ENCODE data around the gene PTP4A2. TPM values are rescaled to one million over a fixed set of nuclear protein-coding genes. Genes with fewer than 3 reads are reported as not detected.

Gene PTP4A2
- total RNA-seq, 1 experiment from 2014 or later = 201 TPM

GRCh38 chr1:31861346-31861745, 76.8 kb downstream of the PTP4A2 start:
- Histone ChIP-seq H3K9me2 (ENCODE audit: insufficient read depth) (no peaks in the 10 kb centered on the region), H3K27me3 (ENCODE audit: insufficient read depth, low read depth) (no peaks in the 10 kb centered on the region), H3K27ac (no peak overlapping the region), H3K4me1 (replicated peaks; ENCODE audit: insufficient read depth) (no peaks in the 10 kb centered on the region), H3K4me3 (no peak overlapping the region), H3K4me2 (no peak overlapping the region), H3K36me3 (ENCODE audit: low read depth) (no peaks in the 10 kb centered on the region), H3K9me3 (ENCODE audit: insufficient read depth, low read depth) (no peaks in the 10 kb centered on the region), H4K20me1 (ENCODE audit: insufficient read depth) (no peaks in the 10 kb centered on the region), H3K79me2 (ENCODE audit: low read depth) (no peaks in the 10 kb centered on the region), H2AFZ (no peak overlapping the region), H3F3A (ENCODE audit: insufficient read depth, low read depth) (no peaks in the 10 kb centered on the region)
- CTCF ChIA-PET = no interaction called here
- POLR2A ChIA-PET (ENCODE audit: unreplicated experiment) = no interaction called here
- TF ChIP-seq EZH2 (IDR thresholded peaks at IDR 0.05; ENCODE audit: low read depth) (no peak), CTCF (conservative IDR thresholded peaks at IDR 0.05) (no peak)
- intact Hi-C loops (cut with micrococcal nuclease; ENCODE audit: unreplicated experiment) = no loop called here
- BruUV-seq (replicated peaks) = no TSS peak
- DNase-seq = no peak

GRCh38 chr1:31860581-31860980, 77.6 kb downstream of the PTP4A2 start:
- Histone ChIP-seq H2AFZ (no peak overlapping the region), H3K4me2 (no peak overlapping the region), H3K79me2 (ENCODE audit: low read depth) (no peaks in the 10 kb centered on the region), H4K20me1 (ENCODE audit: insufficient read depth) (no peaks in the 10 kb centered on the region), H3K9me2 (ENCODE audit: insufficient read depth) (no peaks in the 10 kb centered on the region), H3F3A (ENCODE audit: insufficient read depth, low read depth) (0 out of 2 replicates have a peak, but pooled peaks cover 3% of the 10 kb centered on the region), H3K27ac (no peak overlapping the region), H3K27me3 (ENCODE audit: insufficient read depth, low read depth) (no peaks in the 10 kb centered on the region), H3K4me1 (replicated peaks; ENCODE audit: insufficient read depth) (peaks cover 5% of the 10 kb centered on the region), H3K9me3 (ENCODE audit: insufficient read depth, low read depth) (no peaks in the 10 kb centered on the region), H3K4me3 (no peak overlapping the region), H3K36me3 (ENCODE audit: low read depth) (no peaks in the 10 kb centered on the region)
- POLR2A ChIA-PET (ENCODE audit: unreplicated experiment) = interaction anchor here (0.7 kb wide), 1 partner anchor 561 kb away, joined by 16 read pairs; no protein-coding TSS in a partner anchor
- DNase-seq = no peak
- intact Hi-C loops (cut with micrococcal nuclease; ENCODE audit: unreplicated experiment) = no loop called here
- BruUV-seq (replicated peaks) = no TSS peak
- TF ChIP-seq EZH2 (IDR thresholded peaks at IDR 0.05; ENCODE audit: low read depth) (no peak), CTCF (conservative IDR thresholded peaks at IDR 0.05) (no peak)
- CTCF ChIA-PET = no interaction called here

GRCh38 chr1:31859719-31860118, 78.4 kb downstream of the PTP4A2 start:
- ChIA-PET CTCF (no interaction called here), POLR2A (ENCODE audit: unreplicated experiment) (no interaction called here)
- intact Hi-C loops (cut with micrococcal nuclease; ENCODE audit: unreplicated experiment) = no loop called here

More at GRCh38 chr1:31859719-31860118, 78.4 kb downstream of the PTP4A2 start:
- BruUV-seq (replicated peaks) = no TSS peak
- Histone ChIP-seq H3K4me2 (no peak overlapping the region), H4K20me1 (ENCODE audit: insufficient read depth) (no peaks in the 10 kb centered on the region), H3K36me3 (ENCODE audit: low read depth) (no peaks in the 10 kb centered on the region), H3K4me1 (replicated peaks; ENCODE audit: insufficient read depth) (peaks cover 13% of the 10 kb centered on the region), H3K79me2 (ENCODE audit: low read depth) (no peaks in the 10 kb centered on the region), H3K27me3 (ENCODE audit: insufficient read depth, low read depth) (no peaks in the 10 kb centered on the region), H3K9me3 (ENCODE audit: insufficient read depth, low read depth) (no peaks in the 10 kb centered on the region), H3K9me2 (ENCODE audit: insufficient read depth) (no peaks in the 10 kb centered on the region), H2AFZ (no peak overlapping the region), H3F3A (ENCODE audit: insufficient read depth, low read depth) (peaks cover 8% of the 10 kb centered on the region; the same call in 1 of the 2 replicates), H3K27ac (no peak overlapping the region), H3K4me3 (no peak overlapping the region)
- TF ChIP-seq EZH2 (IDR thresholded peaks at IDR 0.05; ENCODE audit: low read depth) (no peak), CTCF (conservative IDR thresholded peaks at IDR 0.05) (no peak)
- no peak for DNase-seq

Measured in PC-9 (cell line).